GM21526 (cell line): Measurements from ENCODE around the gene PTDSS2.
"Not testable (repeated sequence)": the region's sequence is repeated elsewhere in the genome, so short reads cannot be mapped to it uniquely, and the experiment has no call there.

Experiments used
- ATAC-seq: cut with Tn5 transposase; IDR thresholded peaks from one replicate; pipeline ENCODE4 v1.9.1; 2021; ENCODE audit warnings: moderate library complexity; ENCODE audit not compliant: unreplicated experiment, low FRiP score

PTDSS2 gene

GRCh38 chr11:502288-503178 is 52.5 kb downstream of the PTDSS2 start:
- ATAC-seq: no peak

DNA sequence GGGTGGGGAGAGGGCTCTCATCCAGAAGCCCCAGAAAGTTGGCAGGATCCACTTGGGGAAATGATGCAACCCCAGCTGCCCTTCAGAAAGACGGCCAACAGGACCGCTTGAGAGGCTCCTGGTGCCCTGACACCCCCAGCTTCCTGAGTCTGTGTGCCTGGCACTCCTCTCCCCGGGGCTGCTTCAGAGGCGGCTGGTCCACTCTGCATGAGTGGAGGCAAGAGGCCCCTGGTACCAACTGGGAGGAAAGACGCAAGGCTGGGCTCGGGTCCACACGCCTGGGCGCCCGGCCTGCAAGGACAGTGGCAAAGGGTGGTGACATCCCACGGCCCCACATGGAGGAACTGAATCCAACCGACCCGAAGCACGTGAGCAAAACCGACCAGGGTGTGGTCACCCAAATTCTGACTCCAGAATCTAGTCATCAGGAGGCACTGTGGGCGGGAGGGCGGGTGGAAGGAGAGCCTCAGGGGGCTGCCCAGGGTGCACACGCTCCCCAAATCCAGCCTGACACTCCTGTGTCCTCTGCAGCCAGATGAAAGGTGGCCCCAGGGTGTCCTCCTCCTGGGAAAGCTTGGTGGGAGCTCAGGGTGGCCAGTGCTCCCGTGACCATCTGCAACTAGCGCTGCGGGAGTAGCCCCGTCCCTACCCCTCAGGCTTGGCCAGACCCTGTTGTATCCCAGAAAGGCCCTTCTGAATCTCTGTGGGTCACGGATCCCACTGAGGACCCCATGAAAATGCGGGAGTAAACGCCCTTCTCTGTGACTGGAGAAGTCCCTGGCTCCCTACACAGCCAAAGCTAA is 53.3 kb downstream of the PTDSS2 start:
- ATAC-seq: no peak

DNA sequence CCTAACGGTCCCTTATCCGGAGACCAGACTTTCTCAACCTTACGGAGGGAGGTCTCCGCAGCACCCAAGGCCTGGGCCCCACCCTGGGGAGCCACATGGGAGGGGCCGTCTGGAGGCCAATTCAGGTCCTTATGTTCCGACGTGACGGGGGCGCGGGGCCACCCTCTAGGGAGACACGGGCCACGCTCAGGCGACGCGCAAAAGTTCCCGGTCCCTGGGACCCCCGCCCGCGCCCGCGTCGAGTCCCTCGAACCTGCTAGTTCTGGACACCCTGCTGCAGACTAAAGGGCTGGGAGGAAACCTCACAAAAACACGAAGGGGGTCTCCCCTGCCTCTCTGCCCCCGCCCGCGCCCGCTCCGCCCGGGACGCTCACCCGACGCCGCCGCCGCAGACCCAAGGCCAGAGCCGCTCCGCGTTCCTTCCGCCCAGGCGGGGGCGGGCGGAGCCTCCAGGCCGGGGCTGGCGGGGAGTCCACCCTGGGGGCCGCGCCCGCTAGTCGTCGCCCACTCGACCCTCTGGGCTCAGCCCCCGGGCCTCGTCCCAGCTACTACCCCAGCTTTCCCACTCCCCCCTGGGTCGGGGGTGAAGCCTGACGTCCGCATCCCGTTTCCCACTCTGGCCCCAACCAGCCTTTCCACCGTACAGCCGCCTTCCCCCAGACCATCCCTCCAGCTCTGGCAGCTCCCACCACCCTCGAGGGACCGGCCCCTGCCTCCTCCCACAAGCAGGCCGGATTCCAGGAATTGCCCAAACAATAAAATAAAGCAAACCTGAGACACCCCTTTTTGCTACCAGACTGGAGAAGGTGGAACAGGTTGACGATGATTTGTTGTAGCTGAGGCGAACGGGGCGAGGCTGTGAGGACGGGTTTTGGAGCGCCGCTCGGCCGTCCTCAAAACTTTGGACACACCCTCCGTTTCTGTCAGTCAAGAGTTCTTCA is 54.2 kb downstream of the PTDSS2 start:
- ATAC-seq: no peak

DNA sequence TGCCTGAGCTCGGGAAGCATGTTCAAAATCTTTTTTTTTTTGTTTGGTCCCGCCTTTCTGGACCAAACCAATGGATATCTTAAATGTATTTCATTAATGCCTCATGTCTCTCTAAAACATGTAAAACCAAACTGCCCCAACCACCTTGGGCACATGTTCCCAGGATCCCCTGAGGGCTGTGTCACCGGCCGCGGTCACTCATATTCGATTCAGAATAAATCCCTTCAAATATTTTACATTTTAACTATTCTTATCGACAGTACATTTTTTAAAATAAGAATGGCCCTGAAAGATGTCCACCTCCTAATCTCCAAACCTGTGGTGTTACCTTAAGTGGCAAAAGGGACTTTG is 54.9 kb downstream of the PTDSS2 start:
- ATAC-seq: no peak

- peak; percentile 54 for ATAC-seq
Observed at GRCh38 chr11:506238-506994, 56.3 kb downstream of the PTDSS2 start.

GRCh38 chr11:506995-507726 is 57.1 kb downstream of the PTDSS2 start, which contains the start of gene RNH1:
Gene RNH1, minus strand, starts transcription at chr11:507242. Its CDS starts 5,080 bp downstream, at chr11:502162.
- ATAC-seq: peak; percentile 32

GRCh38 chr11:507727-508515 is 57.8 kb downstream of the PTDSS2 start:
- ATAC-seq: peak; percentile 1

- no peak for ATAC-seq
Observed at GRCh38 chr11:508956-509355, 58.9 kb downstream of the PTDSS2 start.

- no peak for ATAC-seq
Observed at GRCh38 chr11:512761-513595, 62.9 kb downstream of the PTDSS2 start.

DNA sequence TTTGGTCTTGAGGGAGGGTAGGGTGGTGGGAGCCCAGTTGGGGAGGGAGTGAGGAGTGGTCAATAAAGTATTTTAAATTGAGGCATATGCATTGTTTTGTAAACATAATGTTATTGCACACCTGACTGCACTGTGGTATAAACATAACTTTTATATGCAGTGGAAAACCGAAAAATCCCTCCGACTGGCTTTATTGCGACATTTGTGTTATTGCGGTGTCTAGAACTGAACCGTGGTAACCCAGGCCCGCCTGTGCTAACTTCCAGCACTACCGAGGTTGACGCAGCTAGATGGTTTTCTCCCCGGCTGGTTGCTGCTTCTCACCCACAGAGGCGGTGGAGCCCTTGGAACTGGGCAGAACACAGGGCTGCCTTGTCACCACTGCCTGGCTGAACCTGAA is 64.5 kb downstream of the PTDSS2 start:
- no peak for ATAC-seq

GRCh38 chr11:515131-515530 is 65.1 kb downstream of the PTDSS2 start:
- ATAC-seq: no peak

GRCh38 chr11:516400-516799 is 66.3 kb downstream of the PTDSS2 start:
- no peak for ATAC-seq

- not testable (repeated sequence) for ATAC-seq
Observed at GRCh38 chr11:516918-517685, 67.0 kb downstream of the PTDSS2 start.

DNA sequence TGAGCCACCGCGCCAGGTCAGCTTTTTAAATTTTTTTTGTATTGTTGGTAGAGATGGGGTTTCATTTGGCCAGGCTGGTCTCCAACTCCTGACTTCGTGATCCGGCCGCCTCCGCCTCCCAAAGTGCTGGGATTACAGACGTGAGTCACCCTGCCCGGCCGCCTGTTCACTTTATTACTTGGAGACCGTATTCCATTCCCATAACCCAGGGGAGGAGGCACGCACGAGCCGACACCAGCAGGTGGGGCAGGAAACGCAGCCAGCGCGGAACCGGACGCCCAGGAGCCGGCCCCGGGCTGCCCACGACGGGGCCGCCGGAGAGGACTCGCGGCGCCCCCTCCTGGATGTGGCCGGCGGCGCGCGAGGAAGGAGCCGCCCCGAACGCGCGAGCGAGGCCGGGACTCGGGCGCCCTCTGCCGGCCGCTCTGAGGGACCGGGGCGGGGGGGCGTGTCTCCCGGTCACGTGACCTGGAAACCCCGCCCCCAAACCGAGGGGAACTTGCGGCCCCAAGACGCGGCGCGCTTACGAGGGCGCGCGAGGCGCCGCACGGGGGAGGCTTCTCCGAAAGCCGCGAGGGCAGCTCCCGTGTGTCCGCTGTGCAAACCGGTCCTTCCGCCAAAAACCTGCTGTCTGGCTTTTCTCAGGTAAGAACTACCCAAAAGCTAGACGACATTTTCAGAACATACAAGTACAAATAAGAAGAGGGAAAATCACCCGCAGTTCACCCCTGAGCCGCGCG is 68.6 kb downstream of the PTDSS2 start:
- ATAC-seq: peak; percentile 59

GRCh38 chr11:520428-521176 is 70.5 kb downstream of the PTDSS2 start:
- no peak for ATAC-seq
